ENCODE results near the gene MAX.

Gene MAX

GRCh38 chr14:65102441-65103149, at the start of gene MAX:
TSS of gene MAX (minus strand) at chr14:65102517. CDS start at chr14:65102339, 178 bp downstream.
- peak; percentile 97 for DNase-seq (ENCODE audit: low spot score)

DNA sequence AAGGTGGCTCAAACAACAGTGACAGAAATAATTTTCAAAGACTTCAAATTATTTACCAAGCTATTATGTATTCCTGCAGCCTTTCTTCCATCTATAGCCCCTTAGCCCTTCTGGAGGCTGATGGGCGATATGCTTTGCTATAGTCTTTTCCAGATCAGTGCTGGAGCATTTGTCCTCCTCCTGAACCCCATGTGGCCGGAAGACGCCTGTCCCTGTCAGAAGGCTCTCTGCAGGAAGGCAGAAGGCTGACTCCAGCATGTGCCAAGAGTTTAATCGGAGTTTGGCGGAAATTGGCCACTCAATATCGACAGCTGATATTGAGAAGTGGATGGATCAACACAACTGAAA, 49.3 kb upstream of the MAX start:
- no peak for DNase-seq (ENCODE audit: low spot score)

- DNase-seq (ENCODE audit: low spot score), result no peak
These were observed 48.7 kb upstream of the MAX start for GRCh38 chr14:65150898-65151608.

DNA sequence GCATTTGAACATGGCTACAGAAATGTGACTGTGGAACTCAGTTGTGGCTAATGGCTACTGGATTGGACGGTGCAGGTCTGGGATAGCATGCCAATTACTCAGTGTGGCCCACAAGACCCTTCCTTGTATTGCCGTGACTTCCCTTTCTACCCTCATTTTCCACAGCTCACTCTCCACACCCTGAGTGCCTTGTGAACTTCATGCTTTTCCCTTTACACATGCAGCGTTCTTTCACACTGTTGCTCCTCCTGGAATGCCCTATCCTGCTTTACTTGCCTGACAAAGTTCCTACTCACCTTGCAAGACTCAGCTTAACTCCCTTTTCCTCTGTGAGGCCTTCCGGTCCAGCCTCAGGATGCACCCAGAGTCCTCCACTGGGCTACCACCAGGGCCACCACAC, 46.8 kb upstream of the MAX start:
- DNase-seq (ENCODE audit: low spot score), result no peak

GRCh38 chr14:65144170-65144569, 41.9 kb upstream of the MAX start:
- DNase-seq (ENCODE audit: low spot score), result no peak

DNA sequence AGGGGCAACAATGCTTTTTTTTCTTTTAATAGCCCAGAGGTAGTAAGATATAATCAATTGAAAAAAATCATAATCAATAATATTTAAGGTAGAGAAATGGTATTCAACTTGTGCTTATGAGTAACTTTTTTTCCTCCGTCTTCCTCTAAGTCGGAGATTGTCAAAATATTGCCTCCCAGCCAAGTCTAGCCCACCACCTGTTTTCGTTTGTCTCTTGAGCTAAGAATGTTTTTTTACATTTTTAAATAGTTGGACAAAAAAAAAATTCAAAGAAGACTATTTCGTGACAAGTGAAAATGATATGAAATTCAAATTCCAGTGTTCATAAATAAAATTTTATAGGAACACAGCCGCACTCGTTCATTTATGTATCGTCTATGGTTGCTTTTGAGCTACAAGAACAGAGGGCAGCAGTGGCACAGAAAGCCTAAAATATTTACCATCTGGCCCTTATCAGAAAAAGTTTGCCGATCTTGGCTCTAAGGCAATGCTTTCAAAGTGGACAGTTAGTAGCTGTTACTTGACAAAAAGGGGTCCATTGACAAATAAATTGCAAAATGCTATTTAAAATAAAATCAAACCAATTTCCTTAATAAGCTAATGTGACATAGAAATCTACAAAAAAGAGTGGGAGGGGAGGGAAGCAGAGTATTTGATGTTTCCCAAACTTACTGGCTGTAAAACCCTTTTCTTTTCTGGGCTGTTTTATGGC, 40.8 kb upstream of the MAX start:
- no peak for DNase-seq (ENCODE audit: low spot score)

DNA sequence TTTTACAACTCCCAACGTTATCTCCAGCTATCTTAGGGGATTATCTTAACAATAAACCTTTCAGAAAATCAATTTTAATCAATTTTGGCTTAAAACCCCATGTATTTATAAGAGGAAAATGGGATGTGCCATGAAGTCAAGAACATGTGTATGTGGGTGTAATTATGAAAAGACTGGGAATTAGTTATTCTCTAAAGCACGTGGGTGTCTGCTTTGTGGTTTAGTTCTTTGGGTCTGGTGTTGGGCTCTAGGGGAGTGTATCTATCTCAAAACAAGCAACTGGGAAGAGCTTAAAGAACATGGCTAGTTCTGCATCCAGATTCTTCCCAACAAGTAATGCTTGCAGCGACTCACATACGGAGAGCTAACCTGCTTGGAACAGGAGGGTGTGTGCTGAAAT, 40.1 kb upstream of the MAX start:
- no peak for DNase-seq (ENCODE audit: low spot score)

- no peak for DNase-seq (ENCODE audit: low spot score)
These were observed 39.2 kb upstream of the MAX start for GRCh38 chr14:65141523-65141922.

DNA sequence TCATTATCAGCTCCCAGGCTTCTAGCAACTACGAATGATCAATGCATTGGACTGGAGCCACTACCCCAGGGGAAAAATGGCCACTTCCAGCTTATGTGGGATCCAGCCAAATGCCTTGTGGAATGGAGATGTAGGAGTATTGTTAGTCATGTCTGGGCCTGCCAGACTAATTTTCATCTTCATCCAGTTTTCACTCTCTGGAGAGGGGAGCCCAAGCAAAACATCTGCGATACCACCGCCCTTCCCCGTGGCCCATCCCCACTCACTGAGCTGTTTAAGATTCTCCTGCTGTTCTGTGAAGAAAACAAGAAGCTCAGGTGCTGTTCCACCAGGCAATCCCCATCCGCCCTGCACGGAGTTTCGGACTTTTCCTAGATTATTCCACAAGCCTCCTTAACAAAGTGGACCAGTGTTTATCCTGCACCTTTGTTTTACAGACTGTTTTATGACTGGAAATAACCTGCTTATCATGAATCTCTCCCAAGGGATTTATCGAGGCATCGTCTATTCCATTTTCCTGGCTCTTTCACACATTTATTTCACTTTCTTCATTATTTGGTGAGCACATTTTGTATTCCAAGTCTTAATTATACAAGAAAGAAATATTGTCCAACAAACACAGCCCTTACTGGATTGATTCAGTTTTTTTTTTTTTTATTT, 35.5 kb upstream of the MAX start:
- no peak for DNase-seq (ENCODE audit: low spot score)

DNA sequence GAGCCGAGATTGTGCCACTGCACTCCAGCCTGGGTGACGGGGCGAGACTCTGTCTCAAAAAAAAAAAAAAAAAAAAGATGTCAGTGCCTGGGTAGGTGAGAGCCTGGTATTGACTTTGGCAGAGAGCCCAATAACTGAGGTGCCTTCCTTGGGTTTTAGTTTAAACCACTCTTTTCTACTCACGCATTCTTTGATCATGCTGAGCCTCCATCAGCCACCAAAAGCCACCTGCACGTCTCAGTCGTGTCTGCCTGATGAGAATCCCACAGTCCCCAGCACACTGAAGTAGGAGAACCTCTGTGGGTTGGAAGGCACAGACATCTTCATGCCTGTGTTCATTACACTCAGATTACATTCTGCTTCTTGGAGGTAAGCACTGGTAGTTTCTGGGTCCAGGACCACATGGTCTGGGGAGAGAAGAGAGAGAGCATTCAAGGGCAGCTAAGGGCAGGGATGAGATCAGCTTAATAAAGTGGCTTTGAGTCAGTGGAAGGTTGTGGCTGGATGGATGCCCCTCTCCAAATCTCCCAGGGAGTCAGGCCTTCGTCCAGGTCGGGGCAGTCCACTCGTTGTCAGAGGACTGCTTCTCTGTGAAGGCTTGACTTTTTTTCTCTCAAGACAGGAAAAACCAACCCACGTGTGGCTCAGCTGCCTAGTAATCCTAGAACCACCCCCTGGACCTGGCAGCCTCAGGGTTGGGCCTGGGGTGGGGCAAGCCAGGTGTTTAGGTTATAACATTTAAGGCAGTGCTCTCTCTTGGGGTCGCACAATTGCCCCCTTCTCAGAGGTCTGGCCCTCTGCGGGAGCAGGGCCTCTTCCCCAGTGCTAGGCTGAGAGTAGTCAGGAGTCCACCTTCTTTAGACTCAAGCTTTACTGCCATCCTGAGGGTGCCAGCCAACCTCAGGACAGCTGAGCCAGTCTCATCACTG, 32.6 kb upstream of the MAX start:
- no peak for DNase-seq (ENCODE audit: low spot score)

GRCh38 chr14:65132855-65133254, 30.5 kb upstream of the MAX start:
- DNase-seq (ENCODE audit: low spot score), result no peak

DNA sequence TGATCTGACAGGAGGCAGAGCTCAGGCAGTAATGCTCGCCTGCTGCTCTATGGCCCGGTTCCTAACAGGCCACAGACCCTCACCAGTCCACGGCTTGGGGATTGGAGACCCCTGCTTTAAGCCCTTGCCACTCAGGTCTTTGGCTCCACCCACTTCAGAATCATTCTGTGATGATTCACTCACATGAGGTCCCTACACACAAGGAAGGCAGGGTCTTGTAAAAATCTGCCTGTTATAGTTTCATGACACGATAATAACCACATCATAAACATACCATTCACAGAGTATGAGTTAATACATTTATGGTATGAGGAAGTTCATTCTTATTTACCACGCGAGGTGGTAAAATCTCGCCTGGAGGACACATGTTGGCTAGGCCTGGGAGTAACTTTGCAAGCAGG, 29.0 kb upstream of the MAX start:
- DNase-seq (ENCODE audit: low spot score), result peak; percentile 53

GRCh38 chr14:65128096-65128495, 25.8 kb upstream of the MAX start:
- DNase-seq (ENCODE audit: low spot score), result no peak

DNA sequence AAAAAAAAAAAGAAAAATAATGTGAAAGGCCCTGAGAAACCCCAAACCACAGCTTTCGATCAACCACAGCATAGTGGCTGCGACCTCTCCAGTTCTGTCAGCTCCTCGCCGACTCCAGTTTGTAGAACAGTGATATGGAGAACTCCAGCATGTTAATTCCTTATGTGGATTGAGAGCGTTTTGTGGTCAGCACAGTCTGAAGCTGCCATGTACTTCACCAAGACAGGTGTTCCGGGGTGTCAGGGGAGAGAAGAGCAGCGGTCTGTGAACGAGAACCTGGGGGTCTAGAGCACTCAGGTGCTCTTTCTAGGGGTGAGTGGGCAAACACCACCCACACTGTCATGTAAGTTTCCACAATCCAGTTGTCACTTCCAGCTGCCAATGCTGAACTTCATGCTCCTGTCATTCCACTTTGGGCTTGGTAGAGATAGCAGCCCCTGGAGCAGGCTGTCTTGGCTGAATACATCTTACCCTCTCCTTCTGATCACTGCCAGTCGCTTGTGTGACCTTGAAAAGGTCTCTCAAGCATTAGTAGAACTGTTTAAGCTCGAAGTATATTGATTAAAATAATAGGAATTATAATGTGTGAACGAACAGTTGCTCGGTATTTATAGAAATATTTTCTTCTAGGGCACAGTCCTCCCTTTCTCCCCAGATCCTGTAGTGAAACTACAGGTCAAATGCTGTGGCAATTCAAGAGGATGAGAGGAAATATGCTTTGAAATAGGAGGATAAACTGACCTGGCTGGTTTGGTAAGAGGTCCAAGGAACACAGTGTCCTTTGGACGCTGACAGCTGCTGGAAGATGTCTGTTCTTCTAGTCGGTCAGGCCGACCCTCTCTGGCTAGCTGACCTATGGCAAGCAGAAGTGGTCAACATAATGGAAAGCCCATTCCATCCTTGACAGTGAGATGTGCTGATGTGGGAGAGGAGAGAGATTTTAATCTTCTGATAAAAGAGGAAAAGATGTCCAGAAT, 15.7 kb upstream of the MAX start:
- no peak for DNase-seq (ENCODE audit: low spot score)

DNA sequence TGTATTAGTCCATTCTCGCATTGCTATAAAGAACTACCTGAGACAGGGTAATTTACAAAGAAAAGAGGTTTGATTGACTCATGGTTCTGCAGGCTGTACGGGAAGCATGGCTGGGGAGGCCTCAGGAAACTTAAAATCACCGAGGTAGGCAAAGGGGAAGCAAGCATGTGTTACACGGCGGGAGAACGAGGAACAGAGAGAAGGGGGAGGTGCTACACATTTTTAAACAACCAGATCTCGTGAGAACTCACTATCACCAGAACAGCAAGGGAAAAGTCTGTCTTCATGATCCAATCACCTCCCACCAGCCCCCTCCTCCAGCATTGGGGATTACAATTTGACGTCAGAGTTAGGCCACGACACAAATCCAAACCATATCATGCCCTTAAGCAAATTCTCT, 13.3 kb upstream of the MAX start:
- no peak for DNase-seq (ENCODE audit: low spot score)

- DNase-seq (ENCODE audit: low spot score), result no peak
These were observed 8.2 kb upstream of the MAX start for GRCh38 chr14:65110525-65110924.

- DNase-seq (ENCODE audit: low spot score), result no peak
These were observed 7.0 kb upstream of the MAX start for GRCh38 chr14:65109357-65109756.

GRCh38 chr14:65107200-65107599, 4.9 kb upstream of the MAX start:
- DNase-seq (ENCODE audit: low spot score), result no peak

GRCh38 chr14:65106736-65107135, 4.4 kb upstream of the MAX start:
- DNase-seq (ENCODE audit: low spot score), result no peak

GRCh38 chr14:65106316-65106715, 4.0 kb upstream of the MAX start:
- no peak for DNase-seq (ENCODE audit: low spot score)
